ENCODE data around the gene SCYGR7. TPM values are rescaled to one million over a fixed set of nuclear protein-coding genes. Genes with fewer than 3 reads are reported as not detected.
A peak's percentile ranks its signal among the peaks of the same experiment; 100 is the strongest.

Gene SCYGR7
- total and polyA plus RNA-seq, 2 of the 13 experiments (the other 11 are each of a cell fraction or from before 2014, with no cell fraction given) = not detected

GRCh38 chr2:227774011-227774624 lies 46.0 kb downstream of the SCYGR7 start (continued):
- TF ChIP-seq, protein P1, sequence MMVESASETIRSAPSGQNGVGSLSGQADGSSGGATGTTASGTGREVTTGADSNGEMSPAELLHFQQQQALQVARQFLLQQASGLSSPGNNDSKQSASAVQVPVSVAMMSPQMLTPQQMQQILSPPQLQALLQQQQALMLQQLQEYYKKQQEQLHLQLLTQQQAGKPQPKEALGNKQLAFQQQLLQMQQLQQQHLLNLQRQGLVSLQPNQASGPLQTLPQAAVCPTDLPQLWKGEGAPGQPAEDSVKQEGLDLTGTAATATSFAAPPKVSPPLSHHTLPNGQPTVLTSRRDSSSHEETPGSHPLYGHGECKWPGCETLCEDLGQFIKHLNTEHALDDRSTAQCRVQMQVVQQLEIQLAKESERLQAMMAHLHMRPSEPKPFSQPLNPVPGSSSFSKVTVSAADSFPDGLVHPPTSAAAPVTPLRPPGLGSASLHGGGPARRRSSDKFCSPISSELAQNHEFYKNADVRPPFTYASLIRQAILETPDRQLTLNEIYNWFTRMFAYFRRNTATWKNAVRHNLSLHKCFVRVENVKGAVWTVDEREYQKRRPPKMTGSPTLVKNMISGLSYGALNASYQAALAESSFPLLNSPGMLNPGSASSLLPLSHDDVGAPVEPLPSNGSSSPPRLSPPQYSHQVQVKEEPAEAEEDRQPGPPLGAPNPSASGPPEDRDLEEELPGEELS (CRISPR knock-in tag; IDR thresholded peaks at IDR 0.05) = peak; percentile 63
- TF ChIP-seq FOXM1 (CRISPR knock-in tag; IDR thresholded peaks at IDR 0.05) (no peak), ZNF30 (CRISPR knock-in tag; IDR thresholded peaks at IDR 0.05) (no peak), ZNF598 (CRISPR knock-in tag; IDR thresholded peaks at IDR 0.05; ENCODE audit: borderline replicate concordance) (peak; percentile 45; the same call in 1 of the 2 replicates), ZNF629 (CRISPR knock-in tag; conservative IDR thresholded peaks at IDR 0.05) (no peak), KAT7 (CRISPR knock-in tag; IDR thresholded peaks at IDR 0.05; ENCODE audit: borderline replicate concordance) (no peak), ZFP90 (CRISPR knock-in tag; IDR thresholded peaks at IDR 0.05; ENCODE audit: borderline replicate concordance) (0 out of 2 replicates have a peak, but pooled peaks have one; percentile 22), ETV5 (CRISPR knock-in tag; IDR thresholded peaks at IDR 0.05; ENCODE audit: borderline replicate concordance) (no peak), ZNF501 (CRISPR knock-in tag; IDR thresholded peaks at IDR 0.05) (peak; percentile 55), PTBP1 (IDR thresholded peaks at IDR 0.05; ENCODE audit: low read depth, low read length, poor library complexity, severe bottlenecking) (no peak), SMAD9 (CRISPR knock-in tag; IDR thresholded peaks at IDR 0.05) (no peak), GATAD2A (CRISPR knock-in tag; IDR thresholded peaks at IDR 0.05) (peak; percentile 48; the same call in 1 of the 2 replicates), MEF2D (CRISPR knock-in tag; IDR thresholded peaks at IDR 0.05) (no peak), ZKSCAN1 (IDR thresholded peaks at IDR 0.05; ENCODE audit: low read length) (no peak), ZNF20 (CRISPR knock-in tag; IDR thresholded peaks at IDR 0.05) (no peak), JDP2 (CRISPR knock-in tag; IDR thresholded peaks at IDR 0.05; ENCODE audit: borderline replicate concordance) (no peak), SIX1 (CRISPR knock-in tag; IDR thresholded peaks at IDR 0.05; ENCODE audit: borderline replicate concordance) (peak; percentile 43; the same call in 1 of the 2 replicates), ASH2L (IDR thresholded peaks at IDR 0.05; ENCODE audit: insufficient read length, low read depth, low read length) (peak; percentile 28), SOX6 (IDR thresholded peaks at IDR 0.05) (no peak), SOX6 (CRISPR knock-in tag; IDR thresholded peaks at IDR 0.05) (peak; percentile 58), ARID3A (IDR thresholded peaks at IDR 0.05; ENCODE audit: low read depth, low read length) (peak; percentile 66), MIXL1 (CRISPR knock-in tag; IDR thresholded peaks at IDR 0.05) (peak; percentile 93), ZNF563 (CRISPR knock-in tag; IDR thresholded peaks at IDR 0.05) (no peak)
- TF ChIP-seq, protein P2, sequence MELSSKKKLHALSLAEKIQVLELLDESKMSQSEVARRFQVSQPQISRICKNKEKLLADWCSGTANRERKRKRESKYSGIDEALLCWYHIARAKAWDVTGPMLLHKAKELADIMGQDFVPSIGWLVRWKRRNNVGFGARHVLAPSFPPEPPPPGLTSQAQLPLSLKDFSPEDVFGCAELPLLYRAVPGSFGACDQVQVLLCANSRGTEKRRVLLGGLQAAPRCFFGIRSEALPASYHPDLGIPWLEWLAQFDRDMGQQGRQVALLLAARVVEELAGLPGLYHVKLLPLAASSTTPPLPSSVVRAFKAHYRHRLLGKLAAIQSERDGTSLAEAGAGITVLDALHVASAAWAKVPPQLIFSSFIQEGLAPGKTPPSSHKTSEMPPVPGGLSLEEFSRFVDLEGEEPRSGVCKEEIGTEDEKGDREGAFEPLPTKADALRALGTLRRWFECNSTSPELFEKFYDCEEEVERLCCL (CRISPR knock-in tag; IDR thresholded peaks at IDR 0.05; ENCODE audit: borderline replicate concordance) = no peak
- TF ChIP-seq, protein P3, sequence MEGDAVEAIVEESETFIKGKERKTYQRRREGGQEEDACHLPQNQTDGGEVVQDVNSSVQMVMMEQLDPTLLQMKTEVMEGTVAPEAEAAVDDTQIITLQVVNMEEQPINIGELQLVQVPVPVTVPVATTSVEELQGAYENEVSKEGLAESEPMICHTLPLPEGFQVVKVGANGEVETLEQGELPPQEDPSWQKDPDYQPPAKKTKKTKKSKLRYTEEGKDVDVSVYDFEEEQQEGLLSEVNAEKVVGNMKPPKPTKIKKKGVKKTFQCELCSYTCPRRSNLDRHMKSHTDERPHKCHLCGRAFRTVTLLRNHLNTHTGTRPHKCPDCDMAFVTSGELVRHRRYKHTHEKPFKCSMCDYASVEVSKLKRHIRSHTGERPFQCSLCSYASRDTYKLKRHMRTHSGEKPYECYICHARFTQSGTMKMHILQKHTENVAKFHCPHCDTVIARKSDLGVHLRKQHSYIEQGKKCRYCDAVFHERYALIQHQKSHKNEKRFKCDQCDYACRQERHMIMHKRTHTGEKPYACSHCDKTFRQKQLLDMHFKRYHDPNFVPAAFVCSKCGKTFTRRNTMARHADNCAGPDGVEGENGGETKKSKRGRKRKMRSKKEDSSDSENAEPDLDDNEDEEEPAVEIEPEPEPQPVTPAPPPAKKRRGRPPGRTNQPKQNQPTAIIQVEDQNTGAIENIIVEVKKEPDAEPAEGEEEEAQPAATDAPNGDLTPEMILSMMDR (CRISPR knock-in tag; IDR thresholded peaks at IDR 0.05) = peak; percentile 76
